B cell (primary cell): Measurements from ENCODE around the gene TAS2R4. TPM values are rescaled to one million over a fixed set of nuclear protein-coding genes. Genes with fewer than 3 reads are reported as not detected.
"Not testable (repeated sequence)": the region's sequence is repeated elsewhere in the genome, so short reads cannot be mapped to it uniquely, and the experiment has no call there.

ENCODE experiments used
- ATAC-seq: fragments of 200-7000 bp; cut with Tn5 transposase; one replicate; pipeline ENCODE4 v1.10.0; 2021; ENCODE audit warnings: low read depth, mild to moderate bottlenecking, moderate number of reproducible peaks, moderate library complexity
- CTCF ChIA-PET: fragments of 350-600 bp; sonication (Branson Sonifier 250); formaldehyde crosslinking; loops from one replicate; lab custom pipeline; 2021; ENCODE audit warnings: antibody characterized with exemption, inconsistent platforms; lab: Charles Lee
- POLR2A ChIA-PET: fragments of 350-600 bp; sonication (Branson Sonifier 250); formaldehyde crosslinking; loops from one replicate; lab custom pipeline; 2021; ENCODE audit warnings: antibody characterized with exemption; lab: Charles Lee
- DNase-seq: peaks from one replicate; pipeline ENCODE4 v3.0.0; 2013
- H2AFZ ChIP-seq: 2 replicates; pipeline ENCODE4 v1.6.1; 2012; ENCODE audit warnings: mild to moderate bottlenecking, low read depth, low read length; ENCODE audit not compliant: insufficient read depth, poor library complexity, severe bottlenecking
- H3K27ac ChIP-seq, 2 donors: 1 replicate in 1 of 2; 2 replicates in 1 of 2; pipeline ENCODE4 v1.5.1; 2012 to 2013; ENCODE audit warnings: low read length in 2 of 2, mild to moderate bottlenecking in 2 of 2, moderate library complexity in 1 of 2
- H3K27me3 ChIP-seq, 4 experiments: fragments of 200-600 bp in 1 of 4; sonication (generic) in 1 of 4; replicated peaks in 1 of 4; 1 replicate in 2 of 4; 2 replicates in 2 of 4; pipeline versions ENCODE4 v1.6.1 to v1.7.0; 2013 to 2016; ENCODE audit warnings: low read length in 3 of 4, mild to moderate bottlenecking in 2 of 4, mixed read lengths in 1 of 4, moderate library complexity in 1 of 4; ENCODE audit not compliant: insufficient read depth in 4 of 4, control insufficient read depth in 3 of 4; ENCODE audit errors: control extremely low read depth in 1 of 4
- H3K36me3 ChIP-seq, 2 experiments: replicated peaks in 1 of 2; 1 replicate in 1 of 2; 2 replicates in 1 of 2; pipeline versions ENCODE4 v1.6.1 to v1.7.1; 2013; ENCODE audit warnings: low read length in 1 of 2; ENCODE audit not compliant: insufficient read depth in 2 of 2, control insufficient read depth in 1 of 2; ENCODE audit errors: control extremely low read depth in 1 of 2, extremely low read depth in 1 of 2
- H3K4me1 ChIP-seq, 2 donors: fragments of 200-600 bp in 1 of 2; sonication (generic) in 1 of 2; 1 replicate in 1 of 2; 2 replicates in 1 of 2; pipeline versions ENCODE4 v1.5.1 to v1.6.1; 2013 to 2017; ENCODE audit warnings: low read length in 2 of 2; ENCODE audit not compliant: control insufficient read depth in 2 of 2, insufficient read depth in 2 of 2
- H3K4me2 ChIP-seq: replicated peaks from 2 replicates; pipeline ENCODE3; 2012; ENCODE audit warnings: mild to moderate bottlenecking, low read depth, low read length; ENCODE audit not compliant: poor library complexity, severe bottlenecking
- H3K4me3 ChIP-seq, 5 experiments: fragments of 200-600 bp in 1 of 5; sonication (generic) in 1 of 5; 1 replicate in 3 of 5; 2 replicates in 2 of 5; pipeline versions ENCODE4 v1.5.1 to v1.7.0; 2011 to 2016; ENCODE audit warnings: low read length in 4 of 5, mild to moderate bottlenecking in 4 of 5, low read depth in 2 of 5, control low read depth in 1 of 5, moderate library complexity in 1 of 5; ENCODE audit not compliant: insufficient read depth in 1 of 5; ENCODE audit errors: control extremely low read depth in 1 of 5, extremely low read depth in 1 of 5
- H3K79me2 ChIP-seq: fragments of 200-600 bp; sonication (generic); one replicate; pipeline ENCODE4 v1.6.0; 2016; ENCODE audit warnings: low read length; ENCODE audit not compliant: control insufficient read depth, insufficient read depth
- H3K9ac ChIP-seq: fragments of 200-600 bp; sonication (generic); 2 replicates; pipeline ENCODE4 v1.6.1; 2017; ENCODE audit warnings: mild to moderate bottlenecking, low read length, moderate library complexity
- H3K9me3 ChIP-seq, 3 donors: one replicate each; pipeline versions ENCODE4 v1.6.1 to v1.7.1; 2013; ENCODE audit warnings: low read length in 2 of 3; ENCODE audit not compliant: control insufficient read depth in 2 of 3, insufficient read depth in 1 of 3; ENCODE audit errors: control extremely low read depth in 1 of 3
- H4K20me1 ChIP-seq: 2 replicates; pipeline ENCODE4 v1.6.0; 2012; ENCODE audit warnings: mild to moderate bottlenecking, low read length; ENCODE audit not compliant: insufficient read depth, control insufficient read depth, poor library complexity, severe bottlenecking
- H3K27ac Mint-ChIP-seq: one replicate; pipeline ENCODE4 v1.8.0; 2021; ENCODE audit warnings: mixed read lengths
- H3K27me3 Mint-ChIP-seq: one replicate; pipeline ENCODE4 v1.8.0; 2021; ENCODE audit warnings: mixed read lengths
- H3K4me1 Mint-ChIP-seq: one replicate; pipeline ENCODE4 v1.8.0; 2021; ENCODE audit warnings: mixed read lengths
- H3K4me3 Mint-ChIP-seq: one replicate; pipeline ENCODE4 v1.8.0; 2021; ENCODE audit warnings: mixed read lengths
- H3K9me3 Mint-ChIP-seq: one replicate; pipeline ENCODE4 v1.8.0; 2022; ENCODE audit warnings: mixed read lengths; ENCODE audit not compliant: insufficient read depth
- EZH2 ChIP-seq: IDR thresholded peaks from 2 replicates; pipeline ENCODE4 v1.6.1; 2012; ENCODE audit warnings: borderline replicate concordance, low read depth, mild to moderate bottlenecking, moderate library complexity, low read length; ENCODE audit not compliant: insufficient read depth, poor library complexity, severe bottlenecking
- WGBS: methylation state at CpG from one replicate; pipeline ENCODE4 v1.1.5; 2013; ENCODE audit warnings: missing lambda C conversion rate; ENCODE audit not compliant: insufficient coverage; 5-methylcytosine and 5-hydroxymethylcytosine counted together
- intact Hi-C: fragments of 100-400 bp; cut with micrococcal nuclease; formaldehyde crosslinking; loops from one replicate; pipeline ENCODE4 v1.10.0; 2022
- polyA plus RNA-seq: library from polyadenylated mRNA; depleted of rRNA; stranded (reverse); fragments of >200 nt; gene quantifications from 2 replicates; pipeline ENCODE4 v1.2.3, GENCODE V29; 2012
- total RNA-seq, 2 donors: library from RNA; stranded (reverse); fragments of 120-200 nt in 1 of 2; gene quantifications; 1 replicate in 1 of 2; 2 replicates in 1 of 2; pipeline versions ENCODE4 v1.2.3 to v1.2.4, GENCODE V29; 2013 to 2022
- TF ChIP-seq, protein P1 (sequence below): fragments of 200-600 bp; IDR thresholded peaks from one replicate; pipeline ENCODE4 v1.8.0; 2022; ENCODE audit warnings: antibody characterized with exemption, mild to moderate bottlenecking

TAS2R4 gene
- total and polyA plus RNA-seq, 2 donors (not counting 1 experiment from before 2014, with no cell fraction given) = 0.39 to 5.4 TPM

DNA sequence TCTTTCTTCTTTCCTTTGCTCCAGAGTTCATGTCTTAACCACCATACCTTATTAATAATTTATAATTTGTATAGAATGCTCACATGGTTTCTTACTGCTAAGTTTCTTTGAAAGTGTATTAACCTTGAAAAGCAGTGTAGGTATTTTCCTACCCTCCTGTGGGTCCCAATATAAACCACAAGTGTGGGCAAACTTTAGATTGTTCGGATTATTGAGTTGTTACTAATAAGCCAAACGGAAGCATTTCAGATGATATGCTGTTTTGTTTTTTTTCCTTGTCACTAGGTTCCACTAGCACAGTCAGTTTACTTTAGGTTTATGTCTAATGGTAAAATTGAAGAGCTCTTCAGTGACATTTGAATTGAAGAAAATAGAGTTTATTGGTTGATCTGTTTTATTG is 28.1 kb upstream of the TAS2R4 start:
- POLR2A ChIA-PET = no interaction called here
- no peak for DNase-seq
- H3K36me3 ChIP-seq = peaks cover 38 to 89% of the 10 kb centered on the region in 2 experiments
- H3K27ac ChIP-seq = no peak overlapping the region
- no peak overlapping the region for H2AFZ ChIP-seq
- Mint-ChIP-seq H3K27me3 (no peaks in the 10 kb centered on the region), H3K4me1 (no peaks in the 10 kb centered on the region), H3K4me3 (no peak overlapping the region), H3K9me3 (peaks cover 10% of the 10 kb centered on the region), H3K27ac (no peak overlapping the region)
- H4K20me1 ChIP-seq = peaks cover 6% of the 10 kb centered on the region
- ATAC-seq = no peak
- intact Hi-C loops = no loop called here
- H3K4me1 ChIP-seq = no peaks in the 10 kb centered on the region
- WGBS = no CpG with 5 or more reads among the region's 2 CpGs
- TF ChIP-seq, protein P1, sequence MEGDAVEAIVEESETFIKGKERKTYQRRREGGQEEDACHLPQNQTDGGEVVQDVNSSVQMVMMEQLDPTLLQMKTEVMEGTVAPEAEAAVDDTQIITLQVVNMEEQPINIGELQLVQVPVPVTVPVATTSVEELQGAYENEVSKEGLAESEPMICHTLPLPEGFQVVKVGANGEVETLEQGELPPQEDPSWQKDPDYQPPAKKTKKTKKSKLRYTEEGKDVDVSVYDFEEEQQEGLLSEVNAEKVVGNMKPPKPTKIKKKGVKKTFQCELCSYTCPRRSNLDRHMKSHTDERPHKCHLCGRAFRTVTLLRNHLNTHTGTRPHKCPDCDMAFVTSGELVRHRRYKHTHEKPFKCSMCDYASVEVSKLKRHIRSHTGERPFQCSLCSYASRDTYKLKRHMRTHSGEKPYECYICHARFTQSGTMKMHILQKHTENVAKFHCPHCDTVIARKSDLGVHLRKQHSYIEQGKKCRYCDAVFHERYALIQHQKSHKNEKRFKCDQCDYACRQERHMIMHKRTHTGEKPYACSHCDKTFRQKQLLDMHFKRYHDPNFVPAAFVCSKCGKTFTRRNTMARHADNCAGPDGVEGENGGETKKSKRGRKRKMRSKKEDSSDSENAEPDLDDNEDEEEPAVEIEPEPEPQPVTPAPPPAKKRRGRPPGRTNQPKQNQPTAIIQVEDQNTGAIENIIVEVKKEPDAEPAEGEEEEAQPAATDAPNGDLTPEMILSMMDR = no peak
- TF ChIP-seq EZH2 = no peak
- CTCF ChIA-PET = interaction anchor here (0.7 kb wide), 2 partner anchors 38 to 959 kb away, joined by 4 to 5 read pairs; no protein-coding TSS in a partner anchor
- peaks cover 8 to 22% (median 14%) of the 10 kb centered on the region in 3 donors for H3K9me3 ChIP-seq
- H3K4me2 ChIP-seq = no peak overlapping the region
- H3K27me3 ChIP-seq = no peaks in the 10 kb centered on the region
- no peaks in the 10 kb centered on the region for H3K79me2 ChIP-seq
- H3K9ac ChIP-seq = no peak overlapping the region
- no peak overlapping the region for H3K4me3 ChIP-seq

DNA sequence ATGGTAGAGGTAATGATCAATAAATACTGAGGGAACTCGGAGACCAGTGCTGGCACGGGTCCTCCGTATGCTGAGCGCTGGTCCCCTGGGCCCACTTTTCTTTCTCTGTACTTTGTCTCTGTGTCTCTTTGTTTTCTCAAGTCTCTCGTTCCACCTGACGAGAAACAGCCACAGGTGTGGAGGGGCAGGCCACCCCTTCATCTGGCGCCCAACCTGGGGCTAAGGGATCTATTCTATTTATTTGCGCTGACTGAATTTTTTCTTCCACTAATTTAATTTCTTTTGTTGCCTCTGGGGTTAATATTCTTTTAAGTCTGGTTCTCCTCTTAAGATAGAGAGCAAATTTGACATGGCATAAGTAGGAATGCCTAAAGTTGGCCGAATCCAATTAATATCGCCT is 24.6 kb upstream of the TAS2R4 start:
- intact Hi-C loops = not testable (repeated sequence)

More for the DNA sequence above, 24.6 kb upstream of the TAS2R4 start:
- H3K4me2 ChIP-seq, H3K27ac Mint-ChIP-seq, POLR2A ChIA-PET, H3K4me1 Mint-ChIP-seq, H3K4me3 ChIP-seq, H3K27me3 ChIP-seq, H3K9ac ChIP-seq, H2AFZ ChIP-seq, ATAC-seq, DNase-seq, CTCF ChIA-PET, H3K79me2 ChIP-seq, H3K27me3 Mint-ChIP-seq, H3K27ac ChIP-seq, H4K20me1 ChIP-seq, H3K4me1 ChIP-seq, H3K4me3 Mint-ChIP-seq: not testable (repeated sequence)
- Histone ChIP-seq H3K36me3 (peaks cover 28 to 75% of the 10 kb centered on the region in 2 experiments), H3K9me3 (peaks cover 8 to 22% (median 14%) of the 10 kb centered on the region in 3 donors)
- peaks cover 10% of the 10 kb centered on the region for H3K9me3 Mint-ChIP-seq
- WGBS = 95% methylated on average over 3 of the region's 10 CpGs
